Heart left ventricle (tissue), 13 donors: Measurements from ENCODE around the gene MAST4.

Source experiments
- CTCF ChIP-seq, 12 donors: fragments of 200-600 bp; sonication (generic) in 4 of 12; IDR thresholded peaks; one replicate each; pipeline versions ENCODE4 v1.5.0 to v1.8.0; 2018 to 2022; ENCODE audit warnings: antibody characterized with exemption in 12 of 12, mild to moderate bottlenecking in 5 of 12
- POLR2A ChIP-seq, 2 donors: fragments of 450-650 bp; IDR thresholded peaks; one replicate each; pipeline ENCODE4 v1.6.1; 2017; ENCODE audit warnings: antibody characterized with exemption in 2 of 2, mild to moderate bottlenecking in 2 of 2, moderate library complexity in 2 of 2
- donor health status: ischemic (EF 13 %, LVEDD 7.1; RV severe dilation, severe dysfunction).
- donor health status: DM: no; HTN: yes; CAD: no.
- donor health status: DM: no; HTN: no; CAD: no.
- donor health status: ischemic (EF 25% LVEDD 6.9; RV normal size, moderate dysfunction).
- donor health status: ischemic (EF 25% LVEDD 5.7; RV mildly dilated, moderate dysfunction).
- donor health status: ischemic (EF 35%, LVEDD 5.7; RV mildly dilated, moderate dysfunction).
- donor health status: nonischemic (EF 11% LVEDD 7.7; RV severe dilation, severe dysfunction).
- donor health status: DM: yes; HTN: yes; CAD: no.
- donor health status: PGD.
- donor health status: ischemic (EF 29% LVEDD 5.4; RV normal size, mild dysfunction).
- donor health status: nonischemic (EF 23%, LVEDD 6.1; RV moderate dilation, normal function).

GRCh38 chr5:66595756-66596635 lies at the start of gene MAST4:
- TF ChIP-seq CTCF (IDR thresholded peaks at IDR 0.05) (no peak), POLR2A (IDR thresholded peaks at IDR 0.05) (peak; percentile 89 to 97)
